ENCODE results near the gene TDP2. TPM values are rescaled to one million over a fixed set of nuclear protein-coding genes. Genes with fewer than 3 reads are reported as not detected.

Gene TDP2
- total and polyA plus RNA-seq, 2 donors (not counting 3 experiments of a cell fraction or from before 2014, with no cell fraction given), result 13.7 to 39.2 TPM

DNA sequence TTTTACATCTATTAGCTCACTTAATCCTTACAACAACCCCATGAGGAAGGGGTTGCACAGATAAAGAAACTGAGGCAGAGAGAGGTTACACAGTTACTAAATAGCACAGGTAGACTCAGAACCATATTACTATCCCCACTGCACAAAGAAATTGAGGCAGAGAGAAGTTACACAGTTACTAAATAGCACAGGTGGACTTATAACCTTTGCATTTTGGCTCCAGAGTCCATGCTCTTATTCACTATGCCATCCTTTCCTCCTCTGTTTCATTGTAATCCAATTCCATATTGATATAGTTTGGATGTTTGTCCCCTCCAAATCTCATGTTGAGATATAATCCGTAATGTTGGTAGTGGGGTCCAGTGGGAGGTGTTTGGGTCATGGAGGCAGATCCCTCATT, 3.5 kb downstream of the TDP2 start:
- no peak overlapping the region for H3K4me2 ChIP-seq (ENCODE audit: insufficient read depth, low read length)
- no peak overlapping the region for H2AFZ ChIP-seq (ENCODE audit: low read depth, low read length)
- H3K9ac ChIP-seq (replicated peaks; ENCODE audit: extremely low read depth, insufficient read depth, low read length), result no peak overlapping the region
- no peaks in the 10 kb centered on the region for H4K20me1 ChIP-seq (replicated peaks; ENCODE audit: control insufficient read depth, extremely low read depth, insufficient read depth, low read length)
- H3K27ac ChIP-seq (ENCODE audit: insufficient read depth, low read depth, low read length), result no peak overlapping the region
- CTCF ChIA-PET, result interaction anchor here (1.0 kb wide), 1 partner anchor 82 kb away, joined by 3 read pairs; no protein-coding TSS in a partner anchor
- no peaks in the 10 kb centered on the region for H3K9me3 ChIP-seq (replicated peaks; ENCODE audit: control insufficient read depth, insufficient read depth, low read length)
- TF ChIP-seq MYC (IDR thresholded peaks at IDR 0.05; ENCODE audit: low read depth, low read length) (no peak), POLR2AphosphoS5 (IDR thresholded peaks at IDR 0.05; ENCODE audit: insufficient read depth, low read depth, low read length) (no peak), POLR2A (IDR thresholded peaks at IDR 0.05; ENCODE audit: low read depth, low read length) (no peak), GATA2 (IDR thresholded peaks at IDR 0.05; ENCODE audit: insufficient read depth, insufficient read length, low read depth, low read length) (no peak), FOS (IDR thresholded peaks at IDR 0.05; ENCODE audit: borderline replicate concordance, insufficient read depth, low read length) (no peak), EZH2 (IDR thresholded peaks at IDR 0.05; ENCODE audit: borderline replicate concordance, low read depth, low read length, severe bottlenecking) (no peak), JUN (IDR thresholded peaks at IDR 0.05; ENCODE audit: borderline replicate concordance, insufficient read depth, insufficient read length, low read depth) (no peak)
- TF ChIP-seq, protein P1, sequence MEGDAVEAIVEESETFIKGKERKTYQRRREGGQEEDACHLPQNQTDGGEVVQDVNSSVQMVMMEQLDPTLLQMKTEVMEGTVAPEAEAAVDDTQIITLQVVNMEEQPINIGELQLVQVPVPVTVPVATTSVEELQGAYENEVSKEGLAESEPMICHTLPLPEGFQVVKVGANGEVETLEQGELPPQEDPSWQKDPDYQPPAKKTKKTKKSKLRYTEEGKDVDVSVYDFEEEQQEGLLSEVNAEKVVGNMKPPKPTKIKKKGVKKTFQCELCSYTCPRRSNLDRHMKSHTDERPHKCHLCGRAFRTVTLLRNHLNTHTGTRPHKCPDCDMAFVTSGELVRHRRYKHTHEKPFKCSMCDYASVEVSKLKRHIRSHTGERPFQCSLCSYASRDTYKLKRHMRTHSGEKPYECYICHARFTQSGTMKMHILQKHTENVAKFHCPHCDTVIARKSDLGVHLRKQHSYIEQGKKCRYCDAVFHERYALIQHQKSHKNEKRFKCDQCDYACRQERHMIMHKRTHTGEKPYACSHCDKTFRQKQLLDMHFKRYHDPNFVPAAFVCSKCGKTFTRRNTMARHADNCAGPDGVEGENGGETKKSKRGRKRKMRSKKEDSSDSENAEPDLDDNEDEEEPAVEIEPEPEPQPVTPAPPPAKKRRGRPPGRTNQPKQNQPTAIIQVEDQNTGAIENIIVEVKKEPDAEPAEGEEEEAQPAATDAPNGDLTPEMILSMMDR (IDR thresholded peaks at IDR 0.05; ENCODE audit: extremely low read depth in 1 of 2, insufficient read depth in 1 of 2, low read depth in 1 of 2, low read length in 2 of 2), result no peak
- TF ChIP-seq, protein P2, sequence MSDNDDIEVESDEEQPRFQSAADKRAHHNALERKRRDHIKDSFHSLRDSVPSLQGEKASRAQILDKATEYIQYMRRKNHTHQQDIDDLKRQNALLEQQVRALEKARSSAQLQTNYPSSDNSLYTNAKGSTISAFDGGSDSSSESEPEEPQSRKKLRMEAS (IDR thresholded peaks at IDR 0.05; ENCODE audit: insufficient read depth, insufficient read length), result no peak
- H3K36me3 ChIP-seq (ENCODE audit: control insufficient read depth in 2 of 2, extremely low read depth in 1 of 2, insufficient read depth in 2 of 2, low read length in 2 of 2), result peaks cover 4 to 8% of the 10 kb centered on the region in 2 experiments
- H3K4me1 ChIP-seq (ENCODE audit: control insufficient read depth, extremely low read depth, insufficient read depth, low read length), result peaks cover 13% of the 10 kb centered on the region
- H3K9me1 ChIP-seq (replicated peaks; ENCODE audit: control insufficient read depth, extremely low read depth, insufficient read depth, low read length), result no peaks in the 10 kb centered on the region
- DNase-seq (ENCODE audit: low read depth, low spot score) (no peak), FAIRE-seq (no peak)
- H3K4me3 ChIP-seq (replicated peaks in 1 of 3; ENCODE audit: insufficient read depth in 1 of 3, low read depth in 1 of 3, low read length in 3 of 3), result no peak overlapping the region
- dilution Hi-C loops (cut with MboI; ENCODE audit: extremely low pct_ligation_motif_present, low sequenced_read_pairs) (no loop called here), intact Hi-C loops (cut with micrococcal nuclease) (no loop called here)
- POLR2A ChIA-PET, result no interaction called here
- H3K27me3 ChIP-seq (ENCODE audit: control insufficient read depth in 2 of 2, insufficient read depth in 2 of 2, low read length in 2 of 2), result no peaks in the 10 kb centered on the region
- H3K79me2 ChIP-seq (ENCODE audit: control insufficient read depth, insufficient read depth, low read length), result peaks cover 23% of the 10 kb centered on the region
- no TSS peak for BruUV-seq (replicated peaks)
